Fibroblast of skin of scalp (primary cell): ENCODE data around the gene MPP1.
A peak's percentile ranks its signal among the peaks of the same experiment; 100 is the strongest.

Experiments used
- DNase-seq: peaks from one replicate; pipeline ENCODE4 v3.0.0-alpha.2; 2013

Gene MPP1

GRCh38 chrX:154812341-154813101 lies 7.2 kb upstream of the MPP1 start:
- no peak for DNase-seq

GRCh38 chrX:154809939-154810665 lies 4.8 kb upstream of the MPP1 start:
- DNase-seq = no peak

- no peak for DNase-seq
These were observed 1.7 kb upstream of the MPP1 start for GRCh38 chrX:154806837-154807501.

- DNase-seq = peak; percentile 42
These were observed 409 bp upstream of the MPP1 start for GRCh38 chrX:154805696-154806091.

- DNase-seq = no peak
These were observed 876 bp downstream of the MPP1 start for GRCh38 chrX:154804261-154804956.

- no peak for DNase-seq
These were observed 2.3 kb downstream of the MPP1 start for GRCh38 chrX:154802947-154803346.

- DNase-seq = no peak
These were observed 4.6 kb downstream of the MPP1 start for GRCh38 chrX:154800478-154801210.

- DNase-seq = no peak
These were observed 5.5 kb downstream of the MPP1 start for GRCh38 chrX:154799556-154800348.

GRCh38 chrX:154797006-154797405 lies 8.3 kb downstream of the MPP1 start:
- no peak for DNase-seq

GRCh38 chrX:154795016-154795415 lies 10.3 kb downstream of the MPP1 start:
- DNase-seq = no peak

- no peak for DNase-seq
These were observed 12.0 kb downstream of the MPP1 start for GRCh38 chrX:154793084-154793795.

GRCh38 chrX:154791939-154792338 lies 13.3 kb downstream of the MPP1 start:
- DNase-seq = no peak

- no peak for DNase-seq
These were observed 13.8 kb downstream of the MPP1 start for GRCh38 chrX:154791467-154791866.

GRCh38 chrX:154785716-154786115 lies 19.6 kb downstream of the MPP1 start:
- DNase-seq = no peak

- DNase-seq = no peak
These were observed 20.9 kb downstream of the MPP1 start for GRCh38 chrX:154784149-154784995.

GRCh38 chrX:154780968-154781367 lies 24.3 kb downstream of the MPP1 start:
- no peak for DNase-seq

GRCh38 chrX:154779261-154779660 lies 26.0 kb downstream of the MPP1 start:
- DNase-seq = peak; percentile 30

GRCh38 chrX:154776753-154777152 lies 28.5 kb downstream of the MPP1 start:
- DNase-seq = no peak
